ENCODE measurements around the gene EPHA5.

Gene EPHA5

DNA sequence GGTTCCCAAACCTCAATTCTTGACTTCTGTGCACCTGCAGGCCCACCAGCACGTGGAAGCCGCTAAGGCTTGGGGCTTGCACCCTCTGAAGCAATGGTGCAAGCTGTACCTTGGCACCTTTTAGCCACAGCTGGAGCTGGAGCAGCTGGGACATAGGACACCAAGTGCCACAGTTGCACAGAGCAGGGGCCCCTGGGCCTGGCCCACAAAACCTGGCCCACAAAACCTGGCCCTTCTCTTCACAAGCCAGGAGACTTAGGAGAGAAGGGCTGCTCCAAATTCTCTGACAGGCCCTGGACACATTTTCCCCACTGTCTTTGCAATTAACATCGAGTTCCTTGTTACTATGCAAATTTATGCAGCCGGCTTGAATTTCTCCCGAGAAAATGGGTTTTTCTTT lies 197.8 kb downstream of the EPHA5 start:
- DNase-seq: no peak

DNA sequence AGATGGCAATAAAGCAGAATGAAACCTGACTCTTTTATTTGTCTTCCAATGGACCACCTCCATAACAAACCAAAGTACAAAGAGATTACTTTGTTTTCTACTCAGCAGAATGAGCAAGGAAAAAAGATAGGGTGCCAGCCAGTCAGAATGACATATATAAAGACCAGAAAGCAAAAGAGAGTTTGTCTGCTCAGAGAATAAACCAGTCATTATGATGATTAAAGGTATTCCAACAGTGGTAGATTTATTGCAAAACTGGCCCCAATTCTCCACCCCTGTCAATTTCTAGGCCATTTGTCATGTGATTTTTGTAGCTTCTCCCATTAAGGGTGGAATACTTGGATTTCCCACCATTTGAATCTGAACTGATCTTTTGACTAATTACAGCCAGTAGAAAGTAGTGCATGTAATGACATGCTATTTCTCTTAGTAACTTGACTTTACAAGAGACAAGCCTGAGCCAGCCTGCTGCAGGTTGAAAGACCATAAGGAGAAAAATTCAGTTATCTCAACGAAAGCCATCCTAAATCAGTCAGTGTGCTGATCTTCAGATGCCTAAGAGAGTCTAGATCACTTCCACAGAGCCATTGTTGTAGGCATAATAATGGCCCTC lies 203.1 kb downstream of the EPHA5 start:
- no peak for DNase-seq

DNA sequence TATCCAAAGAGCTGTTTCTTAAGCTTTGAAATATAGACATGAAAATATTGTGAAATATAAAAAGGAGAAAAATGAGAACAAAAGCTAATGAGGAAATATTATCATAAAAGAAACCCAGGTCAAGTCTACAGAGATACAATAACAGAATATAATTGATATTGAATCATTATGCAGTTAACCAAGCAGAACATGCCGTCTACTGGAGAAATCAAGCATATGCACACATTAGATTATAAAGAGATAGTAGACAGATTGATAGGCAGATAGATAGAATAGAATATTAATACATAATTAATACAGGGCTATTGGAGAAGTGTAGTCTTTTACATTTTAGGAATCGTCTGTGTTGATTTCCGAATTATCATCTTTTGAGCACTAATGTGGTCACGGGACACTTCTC lies 208.5 kb downstream of the EPHA5 start:
- no peak for DNase-seq

DNA sequence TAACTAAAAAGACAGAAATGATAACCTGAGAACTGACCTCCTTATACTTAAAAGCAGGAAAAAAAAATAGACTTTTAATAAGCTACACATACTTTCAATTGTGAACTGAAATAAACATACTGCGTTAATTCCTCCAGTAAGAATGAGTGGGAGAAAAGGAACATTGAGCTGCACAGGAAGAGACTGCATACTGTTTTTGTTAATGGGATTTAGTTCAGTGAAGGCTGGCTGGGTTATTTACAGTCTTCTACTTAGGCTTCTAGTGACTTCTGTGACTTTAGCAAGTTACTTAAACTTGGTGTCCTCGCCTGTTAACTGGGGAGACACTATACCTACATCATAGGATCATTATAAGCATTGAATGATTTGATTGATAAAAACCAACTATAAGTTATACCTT lies 213.3 kb downstream of the EPHA5 start:
- DNase-seq: no peak

DNA sequence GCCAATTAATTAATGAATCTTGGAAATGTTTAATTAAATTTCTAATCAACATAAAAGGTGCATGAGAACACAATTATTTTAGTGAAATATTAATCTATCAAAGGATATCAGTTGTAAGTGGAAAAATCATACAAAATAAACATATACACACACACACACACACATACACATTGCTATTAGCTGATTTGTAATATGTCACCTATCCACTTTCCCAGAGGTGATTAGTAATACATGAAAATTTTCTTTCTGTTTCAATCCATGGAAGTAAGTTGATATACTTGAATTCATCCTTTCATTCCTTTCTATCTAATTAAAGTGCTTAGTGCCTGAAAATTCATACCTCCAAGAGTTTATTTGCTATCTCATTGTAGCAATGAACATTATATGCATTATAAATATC lies 213.7 kb downstream of the EPHA5 start:
- DNase-seq: no peak

DNA sequence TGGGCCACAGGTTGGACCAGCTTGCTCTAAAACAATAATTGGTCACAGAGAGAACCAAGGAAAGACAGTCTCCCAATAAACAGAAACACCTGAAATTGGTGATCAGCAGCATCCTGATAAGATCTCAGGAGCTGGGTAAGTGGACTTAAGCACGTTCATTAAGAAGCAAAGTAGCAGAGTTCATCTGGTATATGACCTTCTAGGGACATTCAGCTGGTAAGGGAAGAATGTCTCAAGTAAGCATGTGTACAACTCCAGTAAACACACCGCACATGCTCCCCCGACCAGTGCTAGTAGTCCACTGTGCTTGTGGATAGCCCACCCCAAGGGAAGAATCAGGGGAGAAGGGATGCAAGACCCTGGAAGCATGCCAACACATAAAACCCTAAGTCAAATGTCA lies 216.9 kb downstream of the EPHA5 start:
- no peak for DNase-seq

DNA sequence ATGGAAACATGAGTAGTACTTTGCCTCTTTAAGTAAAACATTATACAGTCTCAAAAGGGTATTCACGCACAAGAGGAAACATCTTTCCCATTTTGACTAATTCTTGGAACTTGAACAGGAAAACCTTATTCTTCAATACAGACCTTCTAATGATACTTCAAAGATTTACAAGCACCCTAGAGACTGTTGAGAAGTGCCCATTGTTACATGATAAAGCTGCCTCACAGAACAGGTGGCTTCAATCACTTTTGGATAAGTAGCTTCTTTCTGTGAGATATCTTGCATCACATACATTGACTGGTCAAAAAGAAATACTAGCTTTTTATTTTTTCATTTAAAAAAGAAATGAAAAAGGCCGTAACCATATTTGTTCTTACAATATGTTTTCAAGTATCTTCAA lies 219.4 kb downstream of the EPHA5 start:
- DNase-seq: no peak

DNA sequence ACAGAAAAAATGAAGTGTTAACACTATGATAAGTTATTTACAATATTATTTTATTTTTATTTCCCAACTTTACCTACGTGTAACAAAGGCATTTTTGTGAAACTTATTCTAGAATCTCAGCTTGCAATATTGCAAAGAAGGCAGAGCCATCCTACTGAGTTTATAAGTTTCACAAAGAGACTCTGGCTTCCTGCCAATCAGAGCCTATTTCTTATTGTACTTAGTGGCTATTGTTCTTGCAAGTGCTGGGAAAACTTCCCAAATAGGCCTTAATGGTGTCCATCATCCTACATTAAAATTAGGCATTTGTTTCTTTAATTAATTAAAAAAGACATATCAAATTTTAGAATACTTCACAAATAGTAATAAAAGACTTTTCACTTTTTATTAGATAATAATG lies 233.2 kb downstream of the EPHA5 start:
- DNase-seq: no peak

DNA sequence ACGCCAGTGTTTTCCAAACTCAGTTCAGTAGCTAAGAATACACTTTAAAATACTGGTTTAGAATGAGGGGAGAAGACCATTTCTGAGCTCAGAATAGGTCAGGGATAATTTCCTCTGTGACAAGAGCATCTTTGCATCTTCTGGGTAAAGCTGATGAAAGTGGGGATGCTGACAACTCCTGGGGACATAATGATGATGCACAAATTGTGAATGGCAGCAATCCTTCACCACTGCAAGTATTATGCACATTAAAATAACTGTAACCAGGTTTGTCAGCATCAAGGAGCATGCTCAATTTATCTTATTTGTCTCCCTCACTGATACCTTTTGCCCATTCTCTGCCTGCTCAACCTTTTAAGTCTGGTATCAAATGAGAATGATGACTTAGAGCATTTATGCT lies 248.2 kb downstream of the EPHA5 start:
- no peak for DNase-seq

DNA sequence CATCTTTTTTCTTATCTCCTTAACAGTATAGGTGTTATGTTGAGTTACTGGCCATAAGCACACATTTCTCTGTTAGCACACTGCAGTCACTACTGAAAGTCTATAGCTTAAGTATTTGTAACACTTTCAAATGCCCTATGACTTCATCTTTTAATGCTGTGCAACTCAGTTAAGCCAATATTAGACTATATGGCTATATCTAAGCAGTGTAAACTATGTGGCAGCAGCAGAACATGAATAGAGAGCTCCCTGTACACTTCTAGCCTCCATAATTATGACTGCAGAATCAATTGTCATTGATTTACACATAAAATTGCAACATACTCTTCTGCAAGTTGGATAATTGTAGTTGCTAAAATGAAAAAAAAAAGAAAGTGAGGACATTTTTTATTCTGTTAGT lies 250.3 kb downstream of the EPHA5 start:
- DNase-seq: no peak

DNA sequence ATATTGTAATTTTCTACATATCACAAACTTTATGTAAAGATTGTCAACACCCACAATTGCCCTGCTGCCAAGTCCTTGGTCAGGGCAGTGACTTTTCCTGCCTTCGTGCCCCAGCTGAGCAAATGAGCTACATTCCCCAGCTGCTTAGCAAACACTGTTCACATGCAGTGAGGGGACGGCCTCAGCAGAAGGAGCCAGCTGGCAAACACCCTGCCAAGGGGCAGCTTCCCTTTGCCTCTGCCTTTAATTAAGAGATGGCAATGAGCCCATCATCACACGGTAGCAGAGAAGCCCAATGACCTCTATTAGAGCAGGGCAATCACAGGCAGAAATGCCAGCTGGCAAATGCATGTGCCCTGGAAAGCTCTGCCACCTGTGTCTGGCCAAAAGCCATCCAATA lies 253.4 kb downstream of the EPHA5 start:
- DNase-seq: peak; percentile 79 to 93

DNA sequence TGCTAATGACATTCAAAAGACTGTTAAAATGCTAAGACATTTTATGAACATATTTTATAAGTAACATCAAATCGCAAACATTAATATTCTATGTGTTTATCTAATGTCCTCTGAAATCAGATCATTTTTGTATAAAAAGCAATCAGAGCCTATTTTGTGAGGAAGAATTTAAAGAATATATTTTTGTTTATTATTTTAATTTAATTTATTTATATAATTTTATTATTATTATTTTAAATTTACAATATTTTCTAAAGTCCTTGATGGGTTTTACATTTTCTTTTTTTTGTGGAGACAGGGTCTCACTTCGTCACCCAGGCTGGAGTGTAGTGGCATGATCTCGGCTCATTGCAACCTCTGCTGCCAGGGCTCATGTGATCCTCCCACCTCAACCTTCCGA lies 262.8 kb downstream of the EPHA5 start:
- DNase-seq: no peak

DNA sequence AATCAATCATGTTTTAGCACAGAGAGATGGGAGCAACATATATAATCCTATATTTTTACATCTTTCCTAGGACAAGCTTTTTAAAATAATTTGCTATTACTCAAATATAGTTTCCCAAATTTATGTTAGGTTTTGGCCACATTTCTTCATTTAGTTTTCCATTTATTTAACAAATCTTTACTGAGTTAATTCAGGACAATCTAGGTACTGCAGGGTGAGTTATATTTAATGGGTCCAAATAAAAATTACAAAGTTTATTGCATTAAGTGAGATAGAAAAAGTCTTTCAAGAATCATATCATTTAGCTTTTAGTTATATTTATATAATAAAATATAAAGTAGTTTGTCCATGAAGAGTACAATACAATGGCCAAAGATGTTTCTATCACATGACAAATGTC lies 269.2 kb downstream of the EPHA5 start:
- DNase-seq: no peak

DNA sequence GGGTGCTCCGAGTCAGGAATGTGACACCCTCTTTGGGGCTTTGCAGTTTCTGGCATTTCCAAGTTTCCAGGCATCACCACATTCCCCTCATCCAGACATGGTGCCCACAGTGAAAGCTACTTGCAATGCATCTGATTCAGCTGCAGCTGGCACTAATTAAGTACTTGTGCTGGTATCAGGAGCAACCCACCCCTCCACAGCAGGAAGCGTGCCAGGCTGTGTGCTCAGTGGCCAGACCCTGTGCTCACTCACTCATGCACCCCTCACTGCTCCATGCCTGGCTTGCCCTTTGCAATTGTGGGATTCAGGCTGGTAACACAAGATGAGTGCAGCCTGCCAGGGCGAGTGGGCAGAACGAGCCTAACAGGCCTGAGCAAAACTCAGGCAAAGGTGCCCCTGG lies 271.2 kb downstream of the EPHA5 start:
- DNase-seq: no peak

DNA sequence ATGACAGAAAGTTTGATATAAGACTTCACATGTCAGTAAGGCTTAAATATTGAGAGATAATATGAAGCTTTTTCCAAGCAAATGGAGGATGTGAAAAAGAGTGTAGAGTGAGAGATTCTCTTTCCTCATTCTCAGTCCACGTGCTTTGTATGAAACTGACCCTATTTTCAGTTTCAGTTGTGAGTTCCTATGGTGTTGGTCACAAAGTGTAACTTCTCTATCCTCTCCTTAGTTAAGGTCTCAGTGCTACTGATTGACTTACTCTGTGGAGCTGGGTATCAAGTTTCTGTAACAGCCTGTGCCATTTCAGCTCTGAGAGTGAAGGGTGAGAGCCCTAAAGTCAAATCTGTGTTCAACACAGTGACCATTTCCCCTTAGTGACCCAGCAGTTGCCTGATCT lies 277.2 kb downstream of the EPHA5 start:
- no peak for DNase-seq

DNA sequence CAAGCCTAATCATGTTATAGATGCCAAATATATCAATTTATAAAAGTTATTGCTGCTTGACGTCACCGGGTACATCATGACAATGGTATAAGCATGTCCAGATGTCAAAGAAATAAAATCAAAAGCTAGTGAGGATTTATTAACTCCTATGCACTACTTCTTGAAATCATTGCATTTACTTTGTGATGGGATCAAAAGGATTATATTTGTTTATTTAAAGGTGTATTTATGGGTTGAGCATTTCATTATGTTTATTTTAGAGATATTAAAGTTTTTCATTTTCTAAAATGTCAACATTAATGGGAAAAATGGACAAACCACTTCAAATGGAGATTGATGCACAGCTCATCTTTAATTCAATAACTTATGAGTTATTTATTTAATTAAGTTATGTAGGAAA lies 277.8 kb downstream of the EPHA5 start:
- no peak for DNase-seq

DNA sequence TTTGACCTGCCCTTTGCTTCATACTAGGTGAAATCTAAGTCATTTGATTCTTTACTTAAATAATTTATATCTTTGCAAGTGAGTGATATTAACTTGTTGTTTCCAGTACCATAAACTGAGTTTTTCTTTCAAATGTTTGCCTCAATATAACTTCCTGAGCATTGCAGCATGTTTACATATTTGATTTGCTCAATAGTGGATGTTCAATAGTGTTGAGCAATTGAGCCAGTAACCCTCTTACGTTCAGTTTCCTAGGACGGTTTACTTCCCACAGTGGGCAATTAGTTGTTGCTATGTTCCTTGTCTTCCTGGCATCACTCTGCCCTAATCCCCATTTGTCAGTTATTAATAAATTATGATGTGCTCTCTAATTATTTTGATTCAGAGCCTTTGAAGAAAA lies 278.5 kb downstream of the EPHA5 start:
- DNase-seq: no peak

DNA sequence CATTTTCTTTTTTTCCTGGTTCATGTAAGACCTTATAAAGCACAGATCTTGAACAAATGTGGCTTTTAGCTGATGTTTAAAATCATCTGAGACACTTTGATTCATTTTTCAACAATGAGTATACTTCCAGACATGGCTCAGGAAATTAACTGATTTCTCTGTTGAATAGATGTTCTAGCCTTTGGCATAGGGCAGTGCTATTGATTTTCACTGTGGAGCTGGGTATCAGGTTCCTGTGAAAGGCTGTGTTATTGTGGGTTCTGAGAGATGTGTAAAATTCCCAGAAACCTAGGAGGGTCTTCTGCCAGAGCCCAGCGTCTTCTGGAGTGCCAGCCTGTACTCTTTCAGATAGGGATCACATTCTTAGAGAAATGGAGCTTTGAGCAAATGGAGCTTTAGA lies 278.9 kb downstream of the EPHA5 start:
- no peak for DNase-seq

DNA sequence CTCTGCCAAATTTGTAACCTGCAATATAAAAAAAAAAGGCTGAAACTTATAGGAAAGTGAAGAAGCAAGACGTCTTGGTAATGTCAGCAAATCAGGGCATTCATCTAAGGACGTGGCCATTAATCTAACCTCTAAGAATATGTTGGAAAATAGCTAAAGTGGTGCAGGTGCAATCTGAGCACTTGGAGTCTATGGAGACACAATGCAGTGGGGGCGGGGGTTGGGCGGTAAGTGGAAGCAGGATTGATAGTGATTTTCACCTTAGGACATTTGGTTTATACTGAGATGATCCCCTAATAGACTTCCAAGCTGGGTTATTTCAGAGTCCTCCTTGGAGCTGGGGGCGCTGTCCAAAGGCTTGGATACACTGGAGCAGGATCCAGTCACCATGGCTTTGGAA lies 283.4 kb downstream of the EPHA5 start:
- DNase-seq: no peak

DNA sequence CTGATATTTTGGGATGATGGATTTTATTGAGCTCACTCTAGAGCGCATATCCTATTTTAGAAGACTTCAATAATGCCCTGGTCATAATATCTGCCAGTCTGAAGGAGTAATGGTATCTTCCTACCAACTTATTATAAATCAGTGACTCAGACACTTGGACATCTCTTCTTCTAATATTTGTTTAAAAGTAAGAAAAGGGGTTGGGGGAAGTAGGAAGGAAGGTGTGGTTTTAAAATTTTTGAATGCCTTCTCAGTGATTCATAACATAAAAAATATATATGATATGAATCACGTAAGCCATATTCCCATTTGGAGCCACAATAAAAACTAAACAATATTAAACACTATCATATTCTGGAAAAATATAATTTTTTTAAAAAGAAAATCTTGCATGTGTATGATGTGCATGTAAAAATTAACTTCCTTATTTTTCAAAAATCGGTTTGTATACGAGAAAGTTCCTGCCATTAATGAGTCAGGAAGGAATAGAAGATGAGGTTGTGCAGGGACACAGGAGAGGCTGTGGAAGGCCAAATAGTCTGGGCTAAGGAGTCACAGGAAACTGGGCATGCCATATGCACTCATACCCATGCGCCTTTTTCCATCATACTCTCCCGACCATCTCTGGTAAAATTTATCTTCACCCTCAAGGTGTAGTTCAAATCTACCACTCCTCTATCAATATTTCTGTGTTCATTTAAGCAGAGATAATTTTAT lies 286.5 kb downstream of the EPHA5 start:
- DNase-seq: no peak

DNA sequence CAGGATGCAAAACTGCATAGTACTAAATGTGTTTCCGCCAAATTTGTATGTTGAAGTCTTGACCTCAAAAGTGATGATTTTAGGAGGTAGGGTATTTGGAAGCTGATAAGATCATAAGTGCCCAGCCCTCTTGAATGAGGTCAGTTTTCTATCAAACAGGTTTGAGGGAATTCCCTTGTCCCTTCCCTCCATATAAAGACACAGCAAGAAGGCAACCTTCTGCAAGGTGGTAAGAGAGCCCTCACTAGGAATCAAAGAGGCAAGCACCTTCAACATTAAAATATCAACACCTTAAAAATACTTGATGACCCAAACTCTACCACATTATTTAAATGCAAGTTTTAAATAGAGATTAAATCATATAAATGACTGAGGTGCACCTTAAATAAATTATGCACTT lies 288.6 kb downstream of the EPHA5 start:
- DNase-seq: no peak

DNA sequence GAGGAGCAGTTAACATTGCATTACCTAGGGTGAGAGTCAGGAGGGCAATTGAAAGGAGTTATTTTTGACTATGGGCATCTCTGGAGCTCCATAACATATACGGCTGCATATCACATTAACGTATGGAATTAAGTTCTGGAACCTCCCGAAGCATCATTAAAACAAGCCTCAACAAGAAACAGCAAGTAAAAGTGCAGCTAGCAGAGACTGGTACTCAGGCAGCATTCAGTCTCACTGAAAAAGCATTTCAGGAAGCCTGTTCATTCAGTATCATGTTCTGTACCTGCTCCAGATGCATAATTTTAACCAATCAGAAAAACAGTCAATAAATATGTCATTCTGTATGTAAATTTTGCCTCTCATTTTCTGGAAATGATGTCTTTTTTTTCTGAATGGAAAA lies 299.6 kb downstream of the EPHA5 start:
- no peak for DNase-seq

DNA sequence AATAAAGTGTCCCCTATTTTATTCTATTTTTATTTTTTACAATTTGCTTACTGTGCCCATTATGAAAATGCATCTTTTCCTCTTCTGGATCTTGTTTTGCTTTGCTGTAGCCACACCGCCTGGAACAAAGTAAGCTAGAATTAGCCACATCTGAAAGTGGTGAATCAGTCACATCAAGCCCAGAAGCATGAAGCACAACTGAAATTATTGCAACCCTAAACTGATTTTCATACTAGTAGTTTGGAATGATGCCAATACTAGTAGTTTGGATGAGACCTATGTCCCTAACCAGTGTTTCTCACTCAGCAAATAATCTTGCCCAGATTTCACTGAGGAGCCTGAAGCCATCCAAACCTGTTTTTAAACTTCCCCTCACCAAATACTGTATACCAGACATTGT lies 303.0 kb downstream of the EPHA5 start:
- no peak for DNase-seq

DNA sequence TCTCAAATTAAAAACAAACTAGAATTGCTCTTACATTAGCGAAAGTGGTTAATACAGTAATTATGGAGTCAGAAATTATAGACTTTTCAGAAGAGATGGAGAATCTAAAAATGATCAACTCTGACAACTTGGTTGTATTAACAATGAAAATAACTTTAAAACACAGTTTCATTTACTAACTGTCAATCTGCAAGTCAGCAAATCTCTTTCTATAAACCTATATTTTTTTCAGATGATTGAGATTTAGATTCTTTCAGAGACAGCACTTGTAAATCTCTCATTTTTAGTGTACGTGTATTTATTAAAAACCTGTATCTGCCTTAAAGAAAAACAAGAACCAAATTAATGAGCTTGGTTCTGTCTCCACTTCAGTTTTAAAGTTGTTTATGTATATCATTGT lies 311.4 kb downstream of the EPHA5 start:
- no peak for DNase-seq

DNA sequence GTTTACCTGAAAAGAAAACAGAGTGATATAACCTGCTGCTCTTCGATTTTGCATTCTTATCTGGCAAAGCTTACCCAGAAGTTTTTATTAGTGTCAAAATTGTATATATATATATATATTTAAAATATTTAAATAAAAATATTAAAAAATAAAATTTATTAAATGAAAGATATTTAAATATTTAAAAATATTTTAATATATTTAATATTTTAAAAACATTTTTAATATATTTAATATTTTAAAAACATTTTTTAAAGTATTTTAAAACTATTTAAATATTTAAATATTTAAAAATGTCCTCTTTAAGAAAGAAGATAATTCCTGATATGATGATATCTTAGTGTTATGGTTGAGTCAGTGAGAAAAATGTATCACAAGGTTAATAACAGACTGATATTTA lies 317.2 kb downstream of the EPHA5 start:
- DNase-seq: no peak

Measured in NCI-H2081 (cell line).